ENCODE data around the gene MMP27.
"Not testable (repeated sequence)": the region's sequence is repeated elsewhere in the genome, so short reads cannot be mapped to it uniquely, and the experiment has no call there.

MMP27 gene, protein sequence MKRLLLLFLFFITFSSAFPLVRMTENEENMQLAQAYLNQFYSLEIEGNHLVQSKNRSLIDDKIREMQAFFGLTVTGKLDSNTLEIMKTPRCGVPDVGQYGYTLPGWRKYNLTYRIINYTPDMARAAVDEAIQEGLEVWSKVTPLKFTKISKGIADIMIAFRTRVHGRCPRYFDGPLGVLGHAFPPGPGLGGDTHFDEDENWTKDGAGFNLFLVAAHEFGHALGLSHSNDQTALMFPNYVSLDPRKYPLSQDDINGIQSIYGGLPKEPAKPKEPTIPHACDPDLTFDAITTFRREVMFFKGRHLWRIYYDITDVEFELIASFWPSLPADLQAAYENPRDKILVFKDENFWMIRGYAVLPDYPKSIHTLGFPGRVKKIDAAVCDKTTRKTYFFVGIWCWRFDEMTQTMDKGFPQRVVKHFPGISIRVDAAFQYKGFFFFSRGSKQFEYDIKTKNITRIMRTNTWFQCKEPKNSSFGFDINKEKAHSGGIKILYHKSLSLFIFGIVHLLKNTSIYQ

DNA sequence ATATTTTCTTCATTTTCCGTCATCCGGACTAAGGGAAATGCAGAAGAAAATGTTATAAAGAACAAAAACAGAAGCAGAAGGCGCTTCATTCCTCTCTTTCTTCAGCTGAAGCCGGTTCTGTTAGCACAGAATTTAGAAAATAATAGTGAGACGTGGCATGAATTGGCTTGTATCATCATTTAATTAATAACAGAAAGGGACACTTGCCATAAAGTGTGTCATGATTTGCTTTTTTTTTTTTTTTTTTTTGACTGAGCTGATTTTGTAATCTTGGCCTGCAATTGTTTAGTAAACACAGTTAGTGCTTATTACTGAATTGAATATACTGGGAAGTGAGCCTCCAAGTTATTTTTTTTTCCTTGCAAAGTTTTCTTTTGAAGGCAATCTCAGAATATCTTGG lies at the start of gene MMP27:
MMP27 (minus strand) TSS at position 144 of the 400 bp plus-strand sequence; CDS start at position 89, 55 bp downstream.
- no peak for DNase-seq (ENCODE audit: low read depth in 2 of 2)

DNA sequence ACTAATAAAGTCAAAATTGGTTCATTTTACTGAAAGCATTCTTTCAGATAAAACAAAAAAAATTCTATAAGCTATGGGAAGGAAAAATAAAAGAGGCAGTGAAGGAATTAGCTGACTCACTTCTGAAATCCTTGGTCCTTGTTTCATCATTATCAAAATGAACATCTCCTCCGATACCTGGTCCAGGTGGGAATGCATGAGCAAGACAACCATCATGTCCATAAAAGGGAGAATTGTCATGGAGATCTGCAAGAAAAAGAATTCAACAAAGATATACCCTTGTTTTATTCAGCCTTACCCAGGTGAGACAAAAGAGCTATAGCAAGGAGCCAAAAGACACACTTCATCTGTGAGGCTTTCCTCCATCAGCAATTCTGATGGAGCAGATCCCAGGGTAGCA lies 47.7 kb upstream of the MMP27 start:
- no peak for DNase-seq (ENCODE audit: low read depth in 2 of 2)

DNA sequence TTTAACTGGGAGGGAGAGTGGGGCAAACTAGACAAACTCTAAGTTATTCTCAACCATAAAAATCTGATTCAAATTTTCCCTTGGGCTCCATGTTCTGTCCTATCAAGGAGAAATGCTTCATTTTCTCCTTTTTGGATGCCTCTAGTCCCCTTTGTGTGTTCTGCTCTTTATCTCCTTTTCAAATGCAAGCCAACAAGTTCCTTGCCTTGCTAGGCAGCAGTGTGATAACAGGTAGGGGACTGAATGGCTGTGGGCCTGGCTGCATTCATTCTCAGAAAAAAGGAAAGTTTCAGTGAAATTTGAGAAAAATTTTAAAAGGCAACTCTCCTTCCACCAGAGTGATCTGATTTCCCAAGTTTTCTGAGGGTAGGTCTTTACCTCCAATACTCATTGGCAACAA lies 46.1 kb upstream of the MMP27 start:
- DNase-seq (ENCODE audit: low read depth in 2 of 2) = no peak

DNA sequence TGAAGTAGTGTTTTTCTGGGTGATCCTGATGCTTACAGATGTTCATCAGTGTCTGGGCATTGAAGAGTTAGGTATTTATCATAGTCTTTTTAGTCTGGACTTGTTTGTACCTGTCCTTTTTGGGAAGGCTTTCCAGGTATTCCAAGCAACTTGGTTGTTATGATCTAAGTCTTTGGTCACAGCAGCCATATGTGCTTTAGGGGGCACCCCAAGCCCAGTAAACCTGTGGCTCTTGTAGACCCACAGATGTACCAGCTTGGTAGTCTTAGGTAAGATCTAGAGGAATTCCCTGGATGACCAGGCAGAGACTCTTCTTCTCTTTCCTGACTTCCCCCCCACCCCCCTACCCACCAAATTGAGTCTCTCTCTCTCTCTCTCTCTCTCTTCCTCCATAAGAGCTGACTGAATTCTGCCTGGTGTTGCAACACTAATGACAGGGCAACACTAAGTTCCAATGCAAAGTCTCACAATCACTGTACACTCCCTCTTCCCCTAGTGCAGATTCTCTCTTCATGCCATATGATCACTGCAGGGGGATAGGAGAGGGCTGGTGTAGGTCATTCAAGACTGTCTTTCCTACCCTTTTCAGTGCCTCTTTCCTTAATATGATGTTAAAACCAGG lies 43.6 kb upstream of the MMP27 start:
- DNase-seq (ENCODE audit: low read depth in 2 of 2) = no peak

DNA sequence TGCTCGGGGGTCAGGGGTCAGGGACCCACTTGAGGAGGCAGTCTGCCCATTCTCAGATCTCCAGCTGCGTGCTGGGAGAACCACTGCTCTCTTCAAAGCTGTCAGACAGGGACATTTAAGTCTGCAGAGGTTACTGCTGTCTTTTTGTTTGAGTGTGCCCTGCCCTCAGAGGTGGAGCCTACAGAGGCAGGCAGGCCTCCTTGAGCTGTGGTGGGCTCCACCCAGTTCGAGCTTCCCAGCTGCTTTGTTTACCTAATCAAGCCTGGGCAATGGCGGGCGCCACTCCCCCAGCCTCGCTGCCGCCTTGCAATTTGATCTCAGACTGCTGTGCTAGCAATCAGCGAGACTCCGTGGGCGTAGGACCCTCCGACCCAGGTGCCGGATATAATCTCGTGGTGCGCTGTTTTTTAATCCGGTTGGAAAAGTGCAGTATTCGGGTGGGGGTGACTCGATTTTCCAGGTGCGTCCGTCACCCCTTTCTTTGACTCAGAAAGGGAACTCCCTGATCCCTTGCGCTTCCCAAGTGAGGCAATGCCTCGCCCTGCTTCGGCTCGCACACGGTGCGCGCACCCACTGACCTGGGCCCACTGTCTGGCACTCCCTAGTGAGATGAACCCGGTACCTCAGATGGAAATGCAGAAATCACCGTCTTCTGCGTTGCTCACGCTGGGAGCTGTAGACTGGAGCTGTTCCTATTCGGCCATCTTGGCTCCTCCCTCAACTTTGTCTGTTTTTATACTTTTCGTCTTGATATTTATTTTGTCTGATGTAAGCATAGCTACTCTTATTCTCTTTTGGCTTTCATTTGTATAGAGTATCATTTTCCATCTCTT lies 41.4 kb upstream of the MMP27 start:
- DNase-seq (ENCODE audit: low read depth in 2 of 2) = not testable (repeated sequence)

DNA sequence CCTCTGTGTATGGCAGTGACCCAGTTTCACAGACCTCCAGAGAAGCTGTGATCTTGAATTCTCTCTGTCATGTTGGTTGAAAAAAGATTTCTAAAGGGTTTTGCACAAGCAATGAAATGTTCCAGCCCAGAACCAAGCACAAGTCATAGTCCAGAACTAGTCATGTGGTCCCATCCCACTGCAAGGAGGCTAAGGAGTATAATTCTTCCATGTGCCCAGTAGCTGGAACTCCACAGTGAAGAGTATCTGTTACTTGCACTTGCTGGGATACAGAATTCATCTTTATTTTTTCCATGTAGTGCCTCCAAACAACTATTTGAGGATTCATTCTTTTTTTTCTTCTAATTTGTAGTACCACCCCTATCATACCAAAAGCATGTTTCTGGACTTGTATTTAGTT lies 29.1 kb upstream of the MMP27 start:
- no peak for DNase-seq (ENCODE audit: low read depth in 2 of 2)

DNA sequence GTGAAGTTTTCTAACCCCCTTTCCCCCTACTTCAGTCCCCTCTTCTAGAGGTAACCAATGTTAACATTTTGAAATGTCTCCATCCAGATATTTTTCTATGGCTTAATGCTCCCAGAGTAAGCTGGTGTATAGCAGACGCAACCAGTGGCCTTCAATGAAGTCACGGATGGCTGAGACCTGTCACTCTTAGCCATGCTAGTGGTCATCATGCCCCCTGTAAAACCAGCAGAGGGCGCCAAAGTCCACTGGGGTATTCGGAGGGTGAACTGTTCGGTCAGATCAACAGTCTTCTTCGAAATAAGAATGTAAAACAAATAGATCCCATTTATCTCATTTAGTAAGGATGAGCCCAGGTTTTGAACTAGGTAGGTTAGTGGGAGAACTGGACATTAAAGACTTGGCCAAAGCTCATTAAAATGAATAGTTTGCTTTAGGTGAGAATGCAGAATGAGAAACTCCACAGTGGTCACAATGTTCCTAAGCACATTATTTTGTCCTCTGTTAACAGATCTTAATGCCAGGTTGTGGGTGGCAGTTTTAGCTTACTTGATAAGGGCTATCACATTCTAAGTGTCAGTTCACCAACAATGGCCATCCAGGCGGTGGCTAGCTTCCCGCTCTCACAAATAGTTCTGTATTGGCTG lies 27.8 kb upstream of the MMP27 start:
- DNase-seq (ENCODE audit: low read depth in 2 of 2) = peak in 1 of 2 experiments; percentile 21

DNA sequence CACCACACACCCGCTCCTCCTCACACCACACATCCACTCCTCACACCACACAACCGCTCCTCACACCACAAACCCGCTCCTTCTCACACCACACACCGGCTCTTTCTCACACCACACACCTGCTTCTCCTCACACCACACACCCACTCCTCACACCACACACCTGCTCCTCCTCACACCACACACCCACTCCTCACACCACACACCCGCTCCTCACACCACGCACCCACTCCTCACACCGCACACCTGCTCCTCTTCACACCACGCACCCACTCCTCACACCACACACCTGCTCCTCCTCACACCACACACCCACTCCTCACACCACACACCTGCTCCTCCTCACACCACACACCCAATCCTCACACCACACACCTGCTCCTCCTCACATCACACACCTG lies 25.4 kb upstream of the MMP27 start:
- not testable (repeated sequence) for DNase-seq (ENCODE audit: low read depth in 2 of 2)

DNA sequence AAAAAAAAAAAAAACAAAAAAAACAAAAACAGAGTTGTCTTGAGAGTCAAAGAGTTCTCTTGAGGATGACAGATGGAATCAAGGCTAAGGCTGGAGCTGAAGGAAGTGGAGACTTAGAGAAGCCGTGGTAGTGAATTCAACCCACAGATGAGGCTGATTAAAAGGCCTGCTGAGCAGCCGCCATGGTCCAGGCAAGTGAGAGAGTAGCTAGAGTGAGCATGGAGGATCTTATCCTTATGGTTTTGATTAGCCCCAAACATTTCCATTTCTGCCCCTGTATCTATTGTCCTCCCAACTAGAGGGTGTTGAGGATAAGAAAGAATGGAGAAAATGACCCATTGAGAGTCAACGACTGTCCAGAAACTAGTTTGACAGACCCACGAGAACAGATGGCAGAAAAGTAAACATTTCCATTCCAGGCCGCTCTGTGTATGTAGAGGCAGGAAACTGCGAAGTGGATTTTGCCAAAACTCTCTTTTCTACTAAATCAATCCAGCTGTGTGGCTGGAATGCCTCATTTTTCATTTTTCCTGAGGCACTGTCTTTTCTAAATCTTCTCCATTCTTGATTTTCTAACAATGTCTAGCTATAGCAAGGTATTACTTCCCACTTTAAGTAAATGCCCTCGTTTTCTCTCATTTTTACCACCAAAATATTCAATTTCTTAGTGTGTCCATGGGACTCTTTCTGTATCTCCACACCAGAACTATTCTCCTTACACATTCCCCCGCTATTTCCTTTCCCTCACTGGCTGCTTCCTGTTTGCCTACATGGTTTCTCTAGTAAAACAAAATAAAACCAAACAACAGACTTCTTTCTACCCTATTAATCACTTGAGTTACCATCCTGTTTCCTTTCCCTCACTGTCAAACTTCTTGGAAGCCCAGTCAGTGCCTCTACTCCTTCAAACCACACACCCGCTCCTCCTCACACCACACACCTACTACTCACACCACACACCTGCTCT lies 24.6 kb upstream of the MMP27 start:
- DNase-seq (ENCODE audit: low read depth in 2 of 2) = peak; percentile 48 to 53

DNA sequence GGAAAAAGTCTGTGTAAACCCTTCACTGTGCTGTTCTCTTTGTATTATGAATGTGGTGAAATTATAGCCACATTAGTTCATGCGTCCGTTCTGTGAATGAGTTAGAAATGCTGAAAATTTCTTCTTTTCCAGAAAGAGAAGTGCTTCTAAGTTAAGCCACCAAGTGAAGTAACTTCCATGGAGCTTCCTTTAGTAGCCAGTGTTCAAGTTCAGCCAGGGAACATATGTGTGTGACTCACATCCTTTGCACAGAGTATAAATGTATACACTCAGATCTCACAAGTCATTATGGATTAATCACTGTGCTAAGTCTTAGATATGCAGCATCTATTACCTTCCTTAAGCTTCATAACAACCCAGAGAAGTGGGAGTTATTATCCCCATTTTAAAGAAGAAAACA lies 22.3 kb upstream of the MMP27 start:
- DNase-seq (ENCODE audit: low read depth in 2 of 2) = peak; percentile 73 to 74

DNA sequence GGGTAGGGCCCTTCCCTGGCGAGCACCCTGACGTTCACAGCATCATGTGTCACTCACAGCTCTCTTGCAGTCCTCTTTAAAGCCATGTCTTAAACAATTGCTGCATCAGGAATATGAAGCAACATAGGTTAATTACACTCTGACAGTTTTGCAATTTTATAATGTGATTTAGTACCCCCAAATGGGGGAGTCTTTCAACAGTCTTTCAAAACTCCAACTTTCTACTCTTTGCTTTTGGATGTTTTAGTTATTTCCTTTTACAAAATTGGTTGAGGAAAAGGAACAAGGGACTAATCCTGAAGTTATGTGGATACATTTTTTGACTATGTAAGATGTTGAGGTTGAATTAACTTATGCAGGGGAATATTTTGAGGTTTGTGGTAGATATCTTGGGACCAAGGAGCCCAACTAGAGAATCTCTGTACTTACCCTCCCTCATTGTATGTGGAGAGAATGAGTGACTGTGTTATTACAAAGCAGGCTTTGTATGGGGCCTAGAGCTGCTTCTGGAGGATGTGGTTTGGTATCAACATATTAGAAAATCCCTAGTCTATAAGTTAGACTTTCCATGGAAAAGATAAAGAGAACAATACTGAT lies 19.4 kb upstream of the MMP27 start, which contains the start of gene MMP8:
MMP8 (minus strand) TSS at position 51 of the 597 bp plus-strand sequence. CDS start 99 bp downstream, outside the sequence.
- peak; percentile 79 to 84 for DNase-seq (ENCODE audit: low read depth in 2 of 2)

DNA sequence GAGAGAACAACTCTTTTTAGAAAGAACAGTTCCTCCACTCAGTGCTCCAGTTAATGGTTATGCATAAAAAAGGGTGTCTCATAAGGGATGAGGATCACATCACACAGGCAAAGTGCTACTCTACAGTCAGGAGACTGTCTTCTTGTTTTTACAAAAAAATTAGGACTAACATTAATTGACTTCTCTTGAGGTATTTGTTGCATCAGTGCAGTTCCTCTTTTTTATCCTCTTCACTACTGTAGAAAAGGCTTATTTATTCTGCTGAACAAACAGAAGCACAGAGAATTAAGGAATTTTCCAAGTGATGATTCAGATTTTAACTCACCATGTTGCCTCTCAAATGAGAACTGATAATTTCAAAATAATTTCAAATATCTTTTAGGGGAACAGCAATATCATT lies 17.3 kb upstream of the MMP27 start:
- DNase-seq (ENCODE audit: low read depth in 2 of 2) = no peak

DNA sequence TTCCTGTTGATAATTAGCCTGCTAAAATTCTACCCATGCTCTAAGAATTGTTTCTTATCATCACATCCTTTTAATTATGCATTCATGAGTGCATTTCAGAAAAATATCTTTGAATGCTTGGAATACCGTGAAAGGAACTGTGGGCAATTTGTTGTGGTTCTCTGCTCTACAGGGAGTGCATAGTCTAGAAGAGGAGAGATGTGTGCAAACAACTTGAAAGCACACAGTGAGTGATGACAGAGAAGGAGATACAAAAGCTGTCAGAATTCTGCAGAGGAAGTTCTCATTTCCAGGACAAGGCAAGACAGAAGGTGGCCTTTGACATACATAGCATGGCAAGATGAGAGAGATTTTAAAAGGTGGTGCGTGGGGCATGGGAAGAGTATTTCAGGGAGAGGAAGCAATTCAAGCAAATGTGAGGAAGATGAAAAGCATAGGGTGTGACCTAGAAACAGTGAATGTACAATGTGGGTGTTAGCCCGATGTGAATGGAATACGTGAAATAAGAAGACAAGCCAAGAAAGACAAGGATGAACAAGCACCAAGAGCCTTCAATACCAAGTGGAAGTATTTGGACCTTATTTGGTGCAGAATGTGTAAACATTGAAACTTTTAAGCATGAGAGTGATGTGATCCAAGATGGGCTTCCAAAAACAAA lies 14.2 kb upstream of the MMP27 start:
- no peak for DNase-seq (ENCODE audit: low read depth in 2 of 2)

DNA sequence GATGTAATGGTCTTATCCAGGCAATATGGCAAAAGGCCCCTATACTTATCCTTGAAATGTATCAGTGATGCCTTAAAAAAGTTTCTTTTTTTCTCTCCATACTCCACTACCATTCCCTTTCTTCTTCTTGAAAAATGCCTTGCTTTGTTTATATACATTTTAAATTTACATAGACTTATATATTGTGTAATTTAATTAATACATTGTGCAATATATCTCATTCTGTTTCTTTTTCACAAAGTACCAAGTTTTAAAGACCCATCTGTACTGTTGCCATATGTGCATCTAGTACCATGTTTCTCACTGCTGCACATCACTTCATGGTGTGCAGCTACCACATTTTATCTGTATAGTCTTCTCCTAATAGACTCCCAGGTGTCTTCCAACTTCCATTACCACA lies 11.7 kb upstream of the MMP27 start:
- DNase-seq (ENCODE audit: low read depth in 2 of 2) = no peak

DNA sequence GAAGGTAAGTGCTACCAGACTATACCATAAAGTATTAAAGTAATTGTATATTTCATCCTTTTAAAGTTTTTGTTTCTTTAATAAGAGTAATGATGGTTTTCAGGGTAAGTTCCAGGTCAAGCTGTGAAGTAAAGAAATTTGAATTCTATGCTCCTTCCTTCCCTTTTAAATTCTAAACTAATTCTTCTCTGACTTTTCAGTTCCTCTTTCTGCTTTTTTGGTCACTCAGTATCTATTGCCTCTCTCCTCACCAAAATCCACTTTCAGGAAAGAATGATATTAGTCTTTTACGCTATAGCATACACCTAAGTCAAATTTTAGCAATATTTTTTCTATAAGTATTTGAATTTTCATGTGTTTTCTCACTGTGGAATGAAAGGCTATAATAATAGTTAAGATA lies 11.0 kb upstream of the MMP27 start:
- DNase-seq (ENCODE audit: low read depth in 2 of 2) = no peak

DNA sequence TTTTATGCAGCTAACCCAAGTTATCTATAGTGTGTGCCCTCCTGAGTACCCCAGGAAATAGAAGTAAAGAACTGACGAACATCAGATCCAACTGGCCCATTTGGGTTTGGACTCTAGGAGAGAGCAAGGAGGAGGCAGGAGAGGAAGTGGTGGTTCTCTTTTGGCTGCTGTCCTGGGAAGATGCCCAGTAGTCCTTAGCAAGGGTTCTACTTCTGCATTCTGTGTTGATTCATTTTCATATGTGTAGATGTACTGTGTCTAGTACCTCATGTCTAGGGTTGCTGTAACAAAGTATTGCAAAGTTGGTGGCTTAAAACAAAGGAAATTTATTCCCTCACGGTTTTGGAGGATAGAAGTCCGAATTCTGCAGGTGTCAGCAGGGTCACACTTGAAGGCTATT lies 6.6 kb upstream of the MMP27 start:
- DNase-seq (ENCODE audit: low read depth in 2 of 2) = no peak

DNA sequence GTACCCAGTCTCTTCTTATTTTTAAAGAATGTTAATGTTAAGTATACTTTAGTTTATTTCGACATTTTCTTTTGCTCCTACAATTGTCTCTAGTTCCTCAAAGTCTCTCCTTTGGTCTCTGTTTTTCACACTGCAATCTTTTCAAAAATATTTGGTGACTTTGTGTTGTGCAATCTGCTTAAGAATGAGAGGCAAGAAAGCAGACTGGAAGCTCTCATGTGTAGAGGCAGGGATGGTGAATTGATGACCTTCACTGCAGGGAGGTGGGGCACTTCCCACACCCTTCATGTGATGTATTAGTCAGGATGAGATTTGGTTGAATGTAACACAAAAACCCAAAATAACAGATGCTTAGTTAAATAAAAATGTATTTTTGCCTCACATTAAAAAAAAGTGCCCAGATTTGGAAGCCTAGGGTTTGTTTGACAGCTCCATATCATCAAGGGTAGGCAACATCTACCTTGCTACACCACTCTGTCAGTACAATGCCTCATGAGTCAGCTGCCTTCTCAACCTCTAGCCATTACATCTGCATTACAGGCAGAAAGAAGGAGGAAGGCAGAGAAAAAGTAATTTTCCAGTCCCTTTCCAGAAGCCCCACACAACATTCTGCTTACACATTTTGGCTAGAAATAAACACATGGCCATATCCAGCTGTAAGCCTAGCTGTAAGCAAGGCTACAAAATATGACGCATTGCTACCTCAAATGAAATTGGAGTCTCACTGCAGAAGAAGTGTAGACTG lies 3.8 kb upstream of the MMP27 start:
- DNase-seq (ENCODE audit: low read depth in 2 of 2) = no peak

DNA sequence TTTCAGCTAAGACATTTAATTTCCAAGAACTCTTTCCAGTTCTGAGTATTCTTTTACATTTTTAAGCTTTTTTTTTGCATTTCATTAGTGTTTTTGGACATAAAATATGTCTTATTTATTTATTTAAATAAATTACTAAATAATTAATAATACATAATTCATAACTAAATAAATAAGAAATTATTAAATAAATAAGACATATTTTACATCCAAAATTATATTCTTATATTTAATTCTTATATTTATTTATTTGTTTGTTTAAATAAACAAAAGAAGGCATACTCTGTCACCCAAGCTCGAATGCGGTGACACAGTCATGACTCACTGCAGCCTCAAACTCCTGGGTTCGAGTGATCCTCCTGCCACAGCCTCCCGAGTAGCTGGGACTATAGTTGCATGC lies 3.1 kb upstream of the MMP27 start:
- DNase-seq (ENCODE audit: low read depth in 2 of 2) = no peak

DNA sequence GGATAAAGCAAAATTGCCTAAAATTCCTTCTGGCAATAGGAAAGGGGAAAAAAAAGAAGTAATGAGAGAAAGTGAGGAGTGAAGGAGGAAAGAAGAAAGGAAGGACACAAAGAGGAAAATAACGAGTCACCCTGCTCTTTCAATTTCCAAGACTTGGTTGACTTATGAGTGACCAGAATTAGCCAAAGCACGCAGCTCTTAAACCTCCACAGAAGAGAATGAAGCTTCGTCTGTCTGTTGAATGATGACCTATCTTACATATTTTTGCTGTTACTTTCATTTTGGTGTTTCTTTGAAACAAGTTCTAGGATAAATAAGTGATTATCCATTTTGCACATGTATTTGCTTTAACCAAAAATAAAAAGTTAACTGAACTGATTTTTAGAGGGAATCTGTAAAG lies 728 bp downstream of the MMP27 start:
- DNase-seq (ENCODE audit: low read depth in 2 of 2) = no peak

All from fibroblast of skin of left quadriceps (primary cell).